SW480 (cell line): Measurements from ENCODE around the gene PDXP.
A peak's percentile ranks its signal among the peaks of the same experiment; 100 is the strongest.
"Not testable (repeated sequence)": the region's sequence is repeated elsewhere in the genome, so short reads cannot be mapped to it uniquely, and the experiment has no call there.

Experiments
- DNase-seq: peaks from one replicate; pipeline ENCODE4 v3.0.0-alpha.2; 2016; ENCODE audit warnings: low spot score

Gene PDXP, protein sequence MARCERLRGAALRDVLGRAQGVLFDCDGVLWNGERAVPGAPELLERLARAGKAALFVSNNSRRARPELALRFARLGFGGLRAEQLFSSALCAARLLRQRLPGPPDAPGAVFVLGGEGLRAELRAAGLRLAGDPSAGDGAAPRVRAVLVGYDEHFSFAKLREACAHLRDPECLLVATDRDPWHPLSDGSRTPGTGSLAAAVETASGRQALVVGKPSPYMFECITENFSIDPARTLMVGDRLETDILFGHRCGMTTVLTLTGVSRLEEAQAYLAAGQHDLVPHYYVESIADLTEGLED

DNA sequence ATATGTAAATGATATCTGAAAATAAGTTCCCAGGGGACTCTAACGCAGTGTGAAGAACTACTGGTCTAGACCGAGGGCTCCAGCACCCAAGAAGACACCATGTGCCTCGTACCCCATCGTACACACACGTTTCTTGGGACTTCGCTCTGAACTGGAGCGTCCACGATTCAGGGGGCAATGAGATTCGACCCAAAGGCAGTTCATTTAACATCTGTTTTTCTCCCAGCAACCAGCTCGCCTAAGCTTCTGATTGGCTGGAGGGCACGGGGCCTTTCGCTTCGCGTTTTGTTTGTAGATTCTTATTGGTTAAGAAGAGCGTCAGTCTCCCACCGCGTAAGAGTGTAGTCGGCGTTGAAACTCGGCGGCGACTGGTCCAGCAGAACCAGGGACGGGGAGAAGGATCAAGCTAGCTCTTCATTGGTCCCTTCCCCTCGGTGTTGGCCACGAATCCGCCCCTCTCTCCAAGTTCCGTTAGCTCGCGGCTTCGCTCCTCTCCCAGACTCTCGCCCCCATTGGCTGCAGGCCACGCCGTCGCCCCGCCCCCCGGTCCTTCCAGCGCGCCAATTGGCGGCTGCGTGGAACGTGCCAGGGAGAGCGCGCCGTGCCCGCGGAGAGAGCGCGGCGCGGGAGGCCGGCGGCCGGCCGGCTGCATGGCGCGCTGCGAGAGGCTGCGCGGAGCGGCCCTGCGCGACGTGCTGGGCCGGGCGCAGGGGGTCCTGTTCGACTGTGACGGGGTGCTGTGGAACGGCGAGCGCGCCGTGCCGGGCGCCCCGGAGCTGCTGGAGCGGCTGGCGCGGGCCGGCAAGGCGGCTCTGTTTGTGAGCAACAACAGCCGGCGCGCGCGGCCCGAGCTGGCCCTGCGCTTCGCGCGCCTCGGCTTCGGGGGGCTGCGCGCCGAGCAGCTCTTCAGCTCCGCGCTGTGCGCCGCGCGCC lies at the start of gene PDXP:
TSS of gene PDXP (plus strand) at position 591 of the 933 bp plus-strand sequence. CDS start at position 651, 60 bp downstream.
- peak; percentile 100 for DNase-seq

DNA sequence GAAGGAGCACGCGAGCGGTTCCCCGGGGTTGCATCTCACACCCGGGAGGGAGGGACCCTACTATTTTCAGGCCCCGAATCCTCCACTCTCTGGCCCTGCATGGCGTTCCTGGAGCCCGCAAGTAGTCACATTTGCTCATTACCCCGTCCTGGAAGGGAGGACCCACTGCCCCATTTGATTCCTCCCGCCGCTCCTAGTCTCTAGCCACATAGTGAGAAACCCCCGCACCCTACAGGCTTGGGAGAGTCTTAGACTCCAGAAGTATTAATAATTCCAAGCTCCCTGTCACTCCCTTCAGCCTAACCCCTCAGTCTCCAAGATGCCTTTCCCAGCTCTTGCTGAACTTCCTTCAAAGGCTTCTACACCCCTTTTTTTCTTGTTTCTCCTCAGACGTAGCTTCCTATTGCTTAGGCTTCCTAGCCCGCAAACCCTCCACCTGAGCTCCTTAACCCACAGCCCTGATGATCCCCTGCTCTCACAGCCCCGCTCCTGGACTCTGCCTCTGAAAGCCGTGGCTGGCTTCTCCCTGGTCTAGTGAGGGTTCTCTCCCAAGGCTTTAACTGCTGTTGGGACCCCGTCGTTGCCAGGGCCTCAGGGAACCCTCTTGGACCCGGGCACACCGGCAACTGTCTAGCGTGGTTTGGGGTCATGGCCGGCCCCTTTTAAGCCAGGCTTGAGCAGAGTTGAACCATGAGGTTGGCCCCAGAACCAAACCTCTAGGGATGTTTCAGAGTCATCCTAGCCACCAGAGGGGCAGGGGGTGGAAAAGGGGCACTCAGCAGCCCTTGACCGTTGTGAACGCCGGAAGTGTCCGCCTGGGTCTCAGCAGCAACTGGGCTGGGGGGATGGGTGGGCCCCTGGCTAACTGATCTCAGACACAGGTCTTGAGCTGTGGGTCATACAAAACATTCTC lies 49.0 kb upstream of the PDXP start:
- no peak for DNase-seq

DNA sequence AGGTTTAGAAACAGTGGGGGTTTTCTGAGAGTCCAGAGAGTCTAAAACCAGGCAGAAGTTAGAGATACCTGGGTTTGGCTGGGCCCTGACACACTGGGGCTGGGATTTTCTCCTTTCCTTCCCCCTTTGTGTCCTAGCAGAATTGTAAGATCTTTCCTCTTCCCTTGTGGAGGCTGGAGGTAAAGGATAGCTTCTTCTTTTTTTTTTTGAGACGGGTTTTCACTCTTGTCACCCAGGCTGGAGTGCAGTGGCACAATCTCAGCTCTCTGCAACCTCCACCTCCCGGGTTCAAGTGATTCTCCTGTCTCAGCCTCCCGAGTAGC lies 48.4 kb upstream of the PDXP start:
- not testable (repeated sequence) for DNase-seq

DNA sequence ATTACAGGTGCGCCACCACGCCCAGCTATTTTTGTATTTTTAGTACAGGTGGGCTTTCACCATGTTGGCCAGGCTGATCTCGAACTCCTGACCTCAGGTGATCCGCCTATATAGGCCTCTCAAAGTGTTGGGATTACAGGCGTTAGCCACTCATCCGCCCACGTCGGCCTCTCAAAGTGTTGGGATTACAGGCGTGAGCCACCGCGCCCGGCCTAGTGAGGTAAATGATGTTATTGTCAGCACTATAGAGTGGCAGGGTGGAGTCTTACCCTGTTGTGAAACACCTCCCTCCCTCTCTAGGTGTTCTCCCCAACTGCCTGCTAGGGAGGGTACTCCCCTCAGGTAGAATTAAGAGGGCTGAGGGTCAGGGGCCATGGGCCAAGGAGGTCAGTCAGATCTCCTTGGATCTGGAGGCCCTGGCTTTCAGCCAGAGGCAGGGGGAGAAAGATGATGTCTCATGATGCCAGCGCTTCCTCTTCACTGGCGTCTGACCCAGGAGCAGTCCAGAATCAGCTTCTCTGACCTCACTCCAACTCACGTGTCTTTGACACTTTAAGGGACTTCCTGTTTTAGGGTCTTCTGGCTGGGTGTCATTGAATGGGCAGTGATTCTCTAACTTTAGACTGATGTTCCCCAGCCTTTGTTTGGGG lies 47.9 kb upstream of the PDXP start:
- no peak for DNase-seq

DNA sequence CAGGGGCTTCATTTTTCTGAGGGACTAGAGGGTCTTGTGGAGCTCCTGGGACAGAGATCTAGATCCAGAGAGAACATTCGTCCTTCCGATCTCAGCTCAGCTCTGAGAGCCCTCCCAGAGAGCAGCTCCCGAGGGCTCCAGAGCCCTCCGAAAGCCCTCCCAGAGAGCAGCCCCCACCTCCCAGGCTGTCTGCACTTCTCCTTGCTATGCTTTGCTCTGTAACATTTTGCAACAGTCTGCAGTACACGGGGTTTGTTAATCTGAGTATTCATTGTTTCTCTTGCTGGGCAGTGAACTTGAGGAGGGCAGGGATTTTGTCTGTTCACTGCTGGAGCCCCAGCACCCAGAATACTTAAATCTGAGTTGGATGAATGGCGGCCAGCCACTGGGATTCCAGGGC lies 47.3 kb upstream of the PDXP start:
- no peak for DNase-seq

DNA sequence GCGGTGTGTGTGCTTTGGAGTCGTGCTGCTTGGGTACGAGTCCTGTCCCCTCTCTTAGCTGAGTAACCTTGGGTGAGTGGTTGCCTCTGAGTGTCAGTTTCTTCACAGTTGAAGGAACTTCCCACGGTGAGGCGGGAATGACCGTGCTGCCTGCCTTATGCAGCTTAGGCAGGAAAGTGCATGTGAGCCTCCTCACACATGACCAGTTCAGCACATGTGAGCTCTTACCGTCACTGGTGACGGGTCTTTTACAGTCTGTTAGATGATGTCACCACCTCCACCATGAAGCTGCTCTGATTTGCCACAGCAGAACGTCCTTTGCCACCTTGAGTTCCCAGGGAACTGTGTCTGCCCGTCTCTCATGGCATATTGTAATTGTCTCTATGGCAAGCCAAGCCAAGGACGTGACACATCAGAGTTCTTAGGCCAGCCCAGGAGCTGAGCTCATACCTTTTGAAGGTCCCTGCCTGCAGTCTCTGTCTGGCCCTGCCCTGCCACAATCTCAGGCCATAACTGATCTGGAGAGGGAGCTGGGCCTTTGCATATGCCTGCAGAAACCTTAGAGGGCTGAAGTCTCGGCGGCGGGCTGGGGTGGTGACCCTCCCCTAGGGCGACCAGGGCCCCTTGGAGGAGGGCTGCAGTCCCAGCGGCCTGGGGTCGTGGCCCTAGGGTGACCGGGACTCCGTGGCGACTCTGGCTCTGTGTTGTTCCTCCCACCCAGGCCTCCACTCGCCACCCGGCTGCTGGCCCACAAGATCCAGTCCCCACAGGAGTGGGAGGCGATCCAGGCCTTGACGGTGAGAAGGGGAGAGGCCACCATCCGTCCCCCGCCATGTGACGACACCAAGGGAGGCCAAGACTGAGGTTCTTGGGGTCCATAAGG lies 42.1 kb upstream of the PDXP start:
- no peak for DNase-seq

DNA sequence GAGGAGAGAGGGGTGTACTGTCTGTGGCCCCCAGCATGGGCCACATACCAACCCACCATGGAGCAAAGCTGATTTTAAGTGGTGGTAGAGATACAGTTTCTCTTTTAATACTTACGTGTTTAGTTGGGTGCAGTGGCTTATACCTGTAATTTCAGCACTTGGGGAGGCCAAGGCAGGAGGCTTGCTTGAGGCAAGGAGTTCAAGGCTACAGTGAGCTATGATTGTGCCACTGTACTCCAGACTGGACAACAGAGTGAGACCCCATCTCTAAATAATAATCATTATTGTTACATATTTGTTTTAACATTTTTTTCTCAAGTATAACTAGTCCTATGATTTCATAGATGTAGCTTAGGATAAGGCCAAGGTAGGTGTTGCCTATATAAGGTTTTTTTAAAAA lies 41.1 kb upstream of the PDXP start:
- no peak for DNase-seq

DNA sequence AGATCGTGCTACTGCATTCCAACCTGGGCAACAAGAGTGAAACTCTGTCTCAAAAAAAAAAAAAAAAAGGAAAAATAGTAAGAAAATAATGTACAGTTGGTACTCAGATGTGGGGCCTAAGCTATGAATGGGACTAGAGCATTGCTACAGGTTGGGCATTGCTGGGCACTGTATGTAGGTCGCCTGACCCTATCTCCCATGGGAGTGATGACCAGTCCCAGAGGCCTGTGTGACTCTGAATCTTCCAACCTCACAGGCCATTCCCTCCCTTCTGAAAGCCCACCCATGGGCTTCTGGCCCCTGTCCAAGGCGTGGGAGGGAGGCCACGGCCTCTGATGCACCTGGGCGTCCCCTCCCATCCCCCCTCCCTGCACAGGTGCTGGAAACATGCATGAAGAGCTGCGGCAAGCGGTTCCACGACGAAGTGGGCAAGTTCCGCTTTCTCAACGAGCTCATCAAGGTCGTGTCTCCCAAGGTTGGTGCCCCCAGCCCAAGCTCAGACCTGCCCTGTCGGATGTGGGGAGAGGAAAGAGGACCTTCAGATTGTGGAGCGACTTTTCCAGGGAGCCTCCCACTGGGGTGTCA lies 40.4 kb upstream of the PDXP start:
- no peak for DNase-seq

DNA sequence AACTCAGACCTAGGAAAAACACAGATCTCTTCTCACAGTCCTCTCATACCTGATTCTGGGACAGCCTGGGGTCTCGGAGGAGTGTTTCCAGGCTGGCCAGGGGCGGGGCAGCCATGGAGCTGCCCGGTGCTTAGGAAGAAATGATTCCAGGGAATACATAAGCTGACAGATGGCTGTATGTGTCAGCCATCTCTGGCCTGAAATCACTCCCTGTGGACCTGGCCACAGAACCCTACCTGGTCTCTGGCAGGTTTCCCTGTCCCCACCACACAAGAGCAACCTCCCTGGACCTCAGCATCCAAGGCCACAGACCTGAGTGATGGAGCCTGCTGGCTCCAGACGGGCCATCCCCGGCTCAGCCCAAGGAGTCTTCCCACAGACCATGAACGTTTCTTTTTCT lies 39.8 kb upstream of the PDXP start:
- DNase-seq = no peak

DNA sequence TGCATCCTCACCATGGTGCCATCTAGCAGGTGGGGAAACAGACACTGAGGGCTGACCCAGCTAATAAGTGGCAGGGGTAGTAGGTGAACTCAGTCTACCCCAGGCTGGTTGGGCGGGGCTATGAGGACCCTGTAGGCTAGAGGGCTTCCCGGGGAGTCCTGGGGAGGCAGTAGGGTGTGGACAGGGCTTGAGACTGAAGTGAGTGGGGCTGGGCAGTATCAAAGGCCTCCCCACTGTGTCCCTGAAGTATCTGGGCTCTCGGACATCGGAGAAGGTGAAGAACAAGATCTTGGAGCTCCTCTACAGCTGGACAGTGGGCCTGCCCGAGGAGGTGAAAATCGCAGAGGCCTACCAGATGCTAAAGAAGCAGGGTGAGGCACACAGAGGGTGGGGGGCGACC lies 38.5 kb upstream of the PDXP start:
- no peak for DNase-seq

DNA sequence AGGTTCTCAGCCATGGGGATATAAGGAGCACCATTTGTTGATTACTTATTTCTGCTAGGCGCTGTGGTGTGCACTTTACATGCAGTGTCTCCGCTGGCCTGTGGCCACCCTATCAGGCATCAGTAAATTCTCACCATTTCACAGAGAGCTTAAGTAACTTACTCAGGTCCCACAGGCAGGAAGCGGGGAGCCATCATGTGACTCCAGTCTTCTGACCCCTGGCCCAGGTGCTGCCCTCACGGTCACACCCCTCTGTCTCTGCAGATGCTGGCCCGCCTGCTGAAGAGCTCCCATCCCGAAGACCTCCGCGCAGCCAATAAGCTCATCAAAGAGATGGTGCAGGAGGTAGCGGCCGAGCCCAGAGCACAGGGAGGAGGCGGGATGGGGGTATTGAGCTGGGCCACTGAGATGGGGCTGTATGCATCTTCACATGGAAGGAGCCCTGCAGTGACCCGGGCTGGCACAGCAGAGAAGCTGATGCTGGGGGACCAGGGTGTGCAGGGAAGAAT lies 37.1 kb upstream of the PDXP start:
- no peak for DNase-seq

DNA sequence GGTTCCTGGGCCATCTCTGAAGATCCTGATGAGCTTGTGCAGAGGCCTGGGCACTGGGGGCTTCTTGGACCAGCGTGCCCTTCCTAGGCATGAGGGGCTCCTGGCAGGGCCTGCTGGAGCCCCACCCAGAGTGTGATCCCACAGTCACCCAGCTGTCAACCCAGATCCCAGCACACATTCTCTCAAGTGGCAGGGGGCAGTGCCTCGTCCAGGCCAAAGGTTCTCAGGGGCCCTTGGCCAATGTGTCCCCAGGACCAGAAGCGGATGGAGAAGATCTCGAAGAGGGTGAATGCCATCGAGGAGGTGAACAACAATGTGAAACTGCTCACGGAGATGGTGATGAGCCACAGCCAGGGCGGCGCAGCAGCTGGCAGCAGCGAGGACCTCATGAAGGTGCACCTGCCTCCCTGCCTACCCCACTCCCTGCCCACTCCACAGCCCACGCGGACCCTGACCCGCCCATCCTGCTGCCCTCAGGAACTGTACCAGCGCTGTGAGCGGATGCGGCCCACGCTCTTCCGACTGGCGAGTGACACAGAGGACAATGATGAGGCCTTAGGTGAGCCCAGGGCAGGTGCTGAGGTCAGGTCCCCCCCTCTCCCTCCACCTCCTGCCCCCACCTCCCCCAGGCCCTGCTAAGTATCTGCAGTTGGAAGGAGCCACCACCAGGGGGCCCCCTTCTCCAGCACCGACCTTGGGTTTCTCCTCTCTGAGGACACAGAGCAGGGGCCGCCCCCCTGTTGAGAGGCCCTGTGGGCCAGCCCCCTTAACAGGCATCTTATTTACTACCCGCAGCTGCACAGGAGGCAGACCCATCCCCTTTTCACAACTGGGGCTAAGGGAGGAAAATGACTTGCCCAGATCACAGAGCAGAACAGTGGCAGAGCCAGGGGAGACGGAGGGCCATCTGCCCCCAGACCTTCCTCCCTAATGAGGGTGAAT lies 35.2 kb upstream of the PDXP start:
- no peak for DNase-seq

DNA sequence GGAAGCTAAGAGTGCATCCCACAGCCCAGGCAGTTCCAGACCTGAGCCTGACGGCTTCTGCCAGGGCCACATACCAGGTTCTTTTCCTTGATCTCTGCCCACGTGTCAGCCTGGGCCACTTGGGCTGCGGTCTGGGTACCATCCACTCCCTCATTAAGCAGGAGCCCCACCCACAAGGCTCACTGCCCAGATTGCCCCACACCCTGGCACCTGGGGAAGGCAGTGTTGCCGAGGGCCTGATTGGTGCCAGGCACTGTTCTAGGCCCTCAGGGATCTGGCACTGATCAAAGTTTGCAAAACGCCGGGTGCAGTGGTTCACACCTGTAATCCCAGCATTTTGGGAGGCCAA lies 34.5 kb upstream of the PDXP start:
- no peak for DNase-seq

DNA sequence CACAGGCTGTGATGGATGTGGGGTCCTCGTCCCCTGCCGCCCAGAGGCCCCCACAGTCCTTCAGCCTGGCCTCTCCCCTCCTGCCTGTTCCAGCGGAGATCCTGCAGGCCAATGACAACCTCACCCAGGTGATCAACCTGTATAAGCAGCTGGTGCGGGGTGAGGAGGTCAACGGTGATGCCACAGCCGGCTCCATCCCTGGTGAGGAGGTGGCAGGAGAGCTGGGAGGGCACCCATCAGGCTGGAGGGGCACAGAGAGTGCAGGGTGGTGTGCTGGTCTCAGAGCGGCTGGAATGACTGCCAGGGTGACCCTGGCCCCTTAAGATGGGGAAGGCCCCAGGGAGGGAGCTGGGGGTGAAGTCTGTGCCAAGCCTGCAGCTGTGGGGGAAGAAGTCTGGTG lies 33.6 kb upstream of the PDXP start:
- no peak for DNase-seq

DNA sequence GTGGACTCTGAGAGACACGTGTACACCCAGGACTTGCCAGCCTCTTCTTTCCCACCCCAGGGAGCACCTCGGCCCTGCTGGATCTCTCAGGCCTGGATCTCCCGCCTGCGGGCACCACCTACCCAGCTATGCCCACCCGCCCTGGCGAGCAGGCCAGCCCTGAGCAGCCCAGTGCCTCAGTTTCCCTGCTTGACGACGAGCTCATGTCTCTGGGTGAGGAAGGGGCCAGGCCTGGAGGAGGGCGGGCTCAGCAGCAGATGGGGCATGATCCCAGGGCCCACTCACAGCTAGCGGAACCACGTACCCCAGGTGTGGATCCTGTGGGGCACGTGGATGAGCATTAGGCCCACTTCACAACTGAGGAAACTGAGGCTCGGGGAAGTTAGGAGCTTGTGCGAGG lies 32.8 kb upstream of the PDXP start:
- DNase-seq = no peak

DNA sequence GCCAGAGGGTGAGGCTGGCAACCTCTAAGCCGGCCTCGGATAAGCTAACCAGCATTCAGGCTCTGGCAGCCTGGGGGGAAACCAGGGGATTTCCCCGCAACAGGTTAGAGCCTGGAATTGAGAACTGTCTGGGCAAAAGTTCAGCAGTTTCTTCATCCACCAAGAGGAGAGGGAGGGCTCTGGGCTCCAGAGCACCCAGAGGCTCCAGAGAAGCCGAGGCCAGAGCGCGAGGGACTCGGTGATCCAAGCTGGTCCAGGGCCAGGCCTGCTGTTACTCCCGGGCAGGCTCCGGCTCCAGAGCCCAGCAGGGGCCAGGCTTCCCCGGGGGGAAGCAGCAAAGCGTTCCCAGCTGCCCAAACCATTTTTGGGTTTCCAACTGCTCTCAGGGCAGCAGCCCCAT lies 32.4 kb upstream of the PDXP start:
- no peak for DNase-seq

DNA sequence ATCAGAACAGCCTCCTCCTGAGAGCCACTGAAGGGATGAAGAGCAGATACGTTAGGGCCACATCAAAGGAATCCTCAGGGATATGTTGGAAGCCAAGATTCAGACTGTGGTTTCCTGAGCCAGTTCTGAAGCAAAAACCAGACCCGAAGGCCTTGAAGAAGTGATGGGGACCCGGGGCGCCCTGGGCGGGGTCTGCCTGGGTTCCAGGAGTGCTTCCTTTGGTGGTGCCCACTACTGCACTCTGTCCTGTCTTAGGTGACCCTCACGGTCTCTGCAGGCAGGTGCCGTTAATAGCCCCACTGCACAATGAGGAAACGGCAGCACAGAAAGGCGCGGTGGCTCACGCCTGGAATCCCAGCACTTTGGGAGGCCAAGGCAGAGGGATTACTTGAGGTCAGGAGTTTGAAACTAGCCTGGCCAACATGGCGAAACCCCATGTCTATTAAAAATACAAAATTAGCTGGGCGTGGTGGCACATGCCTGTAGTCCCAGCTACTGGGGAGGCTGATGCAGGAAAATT lies 31.9 kb upstream of the PDXP start:
- DNase-seq = no peak

DNA sequence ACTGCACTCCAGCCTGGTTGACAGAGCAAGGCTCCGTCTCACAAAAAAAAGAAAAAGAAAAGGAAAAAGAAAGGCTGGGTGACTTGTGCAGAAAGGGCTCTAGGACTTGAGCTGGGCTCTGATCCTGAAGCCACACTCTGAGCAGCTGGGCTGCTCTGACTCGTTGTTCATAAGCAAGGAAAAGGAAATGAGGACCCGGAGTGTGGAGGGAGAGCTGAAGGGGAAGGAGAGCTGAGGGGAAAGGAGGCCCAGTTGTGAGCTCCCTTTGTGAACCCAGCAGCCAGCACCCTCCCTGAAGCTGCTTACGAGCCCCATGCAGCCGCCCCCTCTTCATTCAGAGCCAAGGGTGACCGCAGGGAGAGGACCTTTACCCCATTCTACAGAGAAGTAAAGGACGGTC lies 31.4 kb upstream of the PDXP start:
- no peak for DNase-seq

DNA sequence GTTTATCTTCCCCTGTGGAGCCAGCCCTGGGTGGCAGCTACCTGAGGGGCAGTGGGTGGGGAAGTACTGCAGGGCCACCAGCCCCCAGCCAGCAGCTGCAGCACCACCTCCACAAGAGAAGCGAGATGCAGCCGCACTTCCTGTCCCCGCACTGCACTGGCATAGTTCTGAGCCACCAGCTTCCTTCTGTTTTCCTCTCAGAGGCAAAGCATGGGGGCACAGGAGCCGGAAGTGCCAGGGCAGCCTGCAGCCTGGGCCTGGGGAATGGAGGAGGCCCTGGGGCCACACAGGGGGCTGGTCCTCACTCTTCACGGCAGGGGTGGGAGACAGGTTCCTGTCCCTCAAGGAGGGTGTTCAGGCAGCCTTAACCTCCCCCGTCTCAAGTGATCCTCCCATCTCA lies 31.0 kb upstream of the PDXP start:
- no peak for DNase-seq
